Activated T-cell treated with anti-CD3 and anti-CD28 coated beads, Interleukin-2, amount 50 U/mL, for 24 hours (primary cell): ENCODE results near the gene APP.

Experiments
- DNase-seq: peaks from one replicate; pipeline ENCODE4 v3.0.0-alpha.2; 2020
- H3K27ac Mint-ChIP-seq: 2 replicates; pipeline ENCODE4 v1.8.0; 2020; ENCODE audit warnings: mild to moderate bottlenecking, mixed read lengths
- H3K27me3 Mint-ChIP-seq: 2 replicates; pipeline ENCODE4 v1.8.0; 2020; ENCODE audit warnings: mixed read lengths
- H3K36me3 Mint-ChIP-seq: 2 replicates; pipeline ENCODE4 v1.8.0; 2020; ENCODE audit warnings: low read depth, mixed read lengths
- H3K4me1 Mint-ChIP-seq: 2 replicates; pipeline ENCODE4 v1.8.0; 2020; ENCODE audit warnings: low read depth, mixed read lengths
- H3K4me3 Mint-ChIP-seq: 2 replicates; pipeline ENCODE4 v1.8.0; 2020; ENCODE audit warnings: mild to moderate bottlenecking, moderate library complexity, mixed read lengths
- H3K9me3 Mint-ChIP-seq: 2 replicates; pipeline ENCODE4 v1.8.0; 2020; ENCODE audit warnings: mixed read lengths

The APP gene

GRCh38 chr21:25901330-25901979 is 269.1 kb downstream of the APP start:
- Mint-ChIP-seq H3K9me3 (no peaks in the 10 kb centered on the region), H3K36me3 (peaks cover 32% of the 10 kb centered on the region), H3K4me1 (peaks cover 4% of the 10 kb centered on the region), H3K27ac (no peak overlapping the region), H3K27me3 (no peaks in the 10 kb centered on the region), H3K4me3 (no peak overlapping the region)
- DNase-seq: no peak

- DNase-seq: no peak
- peaks cover 11% of the 10 kb centered on the region for H3K4me1 Mint-ChIP-seq
- H3K27me3 Mint-ChIP-seq: no peaks in the 10 kb centered on the region
- H3K27ac Mint-ChIP-seq: no peak overlapping the region
- no peak overlapping the region for H3K4me3 Mint-ChIP-seq
- H3K36me3 Mint-ChIP-seq: peaks cover 30% of the 10 kb centered on the region
- H3K9me3 Mint-ChIP-seq: no peaks in the 10 kb centered on the region
Measured at GRCh38 chr21:25898671-25899070, 271.9 kb downstream of the APP start.

DNA sequence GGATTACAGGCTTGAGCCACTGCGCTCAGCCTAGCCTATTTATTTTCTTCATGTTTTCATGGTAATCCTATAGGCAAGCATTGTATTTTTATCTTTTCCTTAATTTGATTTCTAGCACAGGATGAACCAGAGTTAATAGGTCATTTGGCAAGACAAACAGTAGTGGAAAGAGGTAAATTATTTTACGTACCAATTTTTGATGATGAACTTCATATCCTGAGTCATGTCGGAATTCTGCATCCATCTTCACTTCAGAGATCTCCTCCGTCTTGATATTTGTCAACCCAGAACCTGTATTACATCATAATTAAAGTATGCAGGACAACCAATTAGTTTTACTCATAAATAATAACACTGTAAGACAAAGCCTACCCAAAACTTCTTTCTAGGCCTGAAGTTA is 273.2 kb downstream of the APP start:
- Mint-ChIP-seq H3K27me3 (no peaks in the 10 kb centered on the region), H3K9me3 (no peaks in the 10 kb centered on the region), H3K4me3 (no peak overlapping the region), H3K36me3 (peaks cover 33% of the 10 kb centered on the region), H3K4me1 (peaks cover 11% of the 10 kb centered on the region), H3K27ac (no peak overlapping the region)
- DNase-seq: no peak

DNA sequence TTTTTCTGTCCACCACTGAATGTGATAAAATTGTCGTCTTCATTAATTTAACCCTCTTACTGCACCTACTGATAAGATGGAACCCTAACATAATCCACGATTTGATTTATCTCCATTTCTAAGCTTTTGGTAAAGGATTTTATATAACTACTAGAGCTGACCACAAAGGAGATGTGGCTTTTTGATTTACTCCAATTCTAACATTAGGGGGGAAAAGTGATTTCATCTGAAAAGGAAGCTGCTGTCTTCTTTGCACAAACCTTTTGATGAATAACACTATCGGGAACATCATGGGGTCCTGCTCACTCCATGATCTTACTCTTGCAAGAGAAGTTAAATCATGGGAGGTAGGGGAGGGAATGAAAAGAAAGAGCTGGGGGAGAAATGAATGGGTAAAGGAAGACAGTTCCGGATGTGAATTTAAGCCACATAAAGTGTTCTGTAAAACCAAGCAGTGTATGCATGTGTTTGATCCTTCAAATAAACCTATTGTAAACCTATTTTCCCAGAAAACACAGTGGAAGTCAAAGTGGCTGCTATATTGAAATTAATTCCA is 274.0 kb downstream of the APP start:
- Mint-ChIP-seq H3K9me3 (no peaks in the 10 kb centered on the region), H3K4me3 (no peak overlapping the region), H3K36me3 (peaks cover 36% of the 10 kb centered on the region), H3K27me3 (no peaks in the 10 kb centered on the region), H3K27ac (no peak overlapping the region), H3K4me1 (peaks cover 11% of the 10 kb centered on the region)
- DNase-seq: no peak

DNA sequence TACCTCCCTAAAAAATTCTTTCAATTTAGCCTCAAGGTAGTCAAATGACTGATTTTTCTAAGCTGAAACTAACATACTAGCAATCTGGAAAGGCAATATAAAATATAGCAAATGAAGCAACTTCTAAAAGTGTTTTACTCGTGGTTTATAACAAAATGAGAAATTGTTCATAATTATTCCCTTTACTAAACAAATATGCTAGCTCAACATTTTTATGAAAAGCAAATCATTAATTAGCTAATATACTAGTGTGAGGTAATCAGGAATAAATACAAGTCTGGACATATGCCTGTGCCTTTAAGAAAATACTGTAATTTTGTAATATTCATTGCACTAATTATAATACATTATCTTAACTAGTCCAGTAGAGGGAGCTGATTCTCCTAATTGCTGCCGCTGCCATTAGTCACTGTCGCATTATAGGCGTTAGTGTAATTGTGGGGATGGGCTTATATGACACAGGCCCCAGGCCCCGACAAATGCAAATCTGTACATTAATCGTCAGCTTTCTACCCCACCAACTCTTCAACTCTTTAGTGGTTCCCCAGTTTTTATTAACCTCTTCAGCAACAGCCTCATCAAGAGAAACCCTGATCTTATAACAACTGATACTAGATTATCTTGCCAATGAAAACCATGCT is 274.9 kb downstream of the APP start:
- H3K27ac Mint-ChIP-seq: no peak overlapping the region
- H3K36me3 Mint-ChIP-seq: peaks cover 45% of the 10 kb centered on the region
- peaks cover 11% of the 10 kb centered on the region for H3K4me1 Mint-ChIP-seq
- H3K27me3 Mint-ChIP-seq: no peaks in the 10 kb centered on the region
- H3K4me3 Mint-ChIP-seq: no peak overlapping the region
- H3K9me3 Mint-ChIP-seq: no peaks in the 10 kb centered on the region
- no peak for DNase-seq

DNA sequence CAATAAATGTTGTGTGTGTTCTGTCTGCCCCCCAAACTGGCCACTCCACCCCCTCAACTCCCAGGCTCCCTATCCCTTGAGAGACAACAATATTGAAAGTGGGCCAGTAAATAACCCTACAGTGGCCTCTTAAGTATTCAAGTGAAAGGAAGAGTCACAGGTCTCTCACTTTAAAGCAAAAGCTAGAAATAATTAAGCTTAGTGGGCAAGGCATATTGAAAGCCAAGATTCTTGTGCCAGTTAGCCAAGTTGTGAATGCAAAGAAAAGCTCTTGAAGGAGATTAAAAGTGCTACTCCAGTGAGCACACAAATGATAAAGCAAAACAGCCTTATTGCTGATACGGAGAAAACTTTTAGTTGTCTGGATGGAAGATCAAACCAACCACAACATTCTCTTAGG is 277.4 kb downstream of the APP start:
- H3K27ac Mint-ChIP-seq: no peak overlapping the region
- no peak for DNase-seq
- H3K27me3 Mint-ChIP-seq: no peaks in the 10 kb centered on the region
- H3K9me3 Mint-ChIP-seq: no peaks in the 10 kb centered on the region
- H3K36me3 Mint-ChIP-seq: peaks cover 59% of the 10 kb centered on the region
- H3K4me3 Mint-ChIP-seq: no peak overlapping the region
- peaks cover 11% of the 10 kb centered on the region for H3K4me1 Mint-ChIP-seq

GRCh38 chr21:25891596-25891995 is 279.0 kb downstream of the APP start:
- Mint-ChIP-seq H3K4me1 (peaks cover 8% of the 10 kb centered on the region), H3K9me3 (no peaks in the 10 kb centered on the region), H3K4me3 (no peak overlapping the region), H3K36me3 (peaks cover 60% of the 10 kb centered on the region), H3K27ac (no peak overlapping the region), H3K27me3 (no peaks in the 10 kb centered on the region)
- no peak for DNase-seq

DNA sequence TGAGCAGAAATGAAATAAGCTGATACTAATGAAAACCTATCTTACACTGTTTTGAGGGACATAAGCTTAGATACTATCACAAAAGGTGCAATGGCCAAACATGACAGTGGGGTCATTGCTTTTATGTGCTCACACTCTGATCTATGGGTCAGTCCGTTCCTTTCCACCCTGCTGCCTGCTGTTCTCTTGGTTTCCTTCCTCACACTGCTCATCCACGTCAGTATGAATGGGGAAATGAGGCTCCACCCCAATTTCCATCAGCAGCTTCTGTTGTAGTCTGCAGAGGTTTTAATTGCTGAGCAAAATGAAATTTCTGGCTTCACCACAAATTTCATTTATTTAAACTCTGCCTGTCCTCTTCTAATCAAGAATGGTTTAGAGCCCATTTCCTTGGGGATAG is 280.6 kb downstream of the APP start:
- Mint-ChIP-seq H3K36me3 (peaks cover 52% of the 10 kb centered on the region), H3K4me3 (no peak overlapping the region), H3K9me3 (no peaks in the 10 kb centered on the region), H3K27ac (no peak overlapping the region), H3K27me3 (no peaks in the 10 kb centered on the region), H3K4me1 (no peaks in the 10 kb centered on the region)
- no peak for DNase-seq

DNA sequence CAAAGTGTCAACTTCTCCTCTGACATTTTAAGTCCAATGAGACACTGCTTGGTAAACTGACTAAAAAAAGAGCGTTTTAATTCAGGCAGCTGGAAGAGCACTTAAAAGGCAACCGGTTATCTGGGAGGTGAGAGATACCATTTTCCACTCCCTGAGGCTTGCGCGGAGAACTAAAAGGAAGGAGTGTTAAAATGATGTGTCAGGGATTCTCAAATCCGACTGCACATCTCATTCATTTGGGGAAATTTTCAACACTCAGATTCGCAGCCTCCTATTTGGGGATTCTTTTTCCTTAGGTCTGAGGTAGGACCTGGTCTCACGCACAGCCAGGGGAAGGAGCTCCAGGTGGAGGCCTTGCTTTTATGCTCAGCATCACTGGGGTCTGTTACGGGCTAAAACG is 281.9 kb downstream of the APP start:
- no peaks in the 10 kb centered on the region for H3K4me1 Mint-ChIP-seq
- H3K4me3 Mint-ChIP-seq: no peak overlapping the region
- H3K27ac Mint-ChIP-seq: no peak overlapping the region
- H3K9me3 Mint-ChIP-seq: no peaks in the 10 kb centered on the region
- H3K36me3 Mint-ChIP-seq: peaks cover 42% of the 10 kb centered on the region
- no peak for DNase-seq
- no peaks in the 10 kb centered on the region for H3K27me3 Mint-ChIP-seq

- H3K4me1 Mint-ChIP-seq: no peaks in the 10 kb centered on the region
- no peak overlapping the region for H3K4me3 Mint-ChIP-seq
- peaks cover 35% of the 10 kb centered on the region for H3K36me3 Mint-ChIP-seq
- H3K27ac Mint-ChIP-seq: no peak overlapping the region
- no peak for DNase-seq
- H3K9me3 Mint-ChIP-seq: no peaks in the 10 kb centered on the region
- no peaks in the 10 kb centered on the region for H3K27me3 Mint-ChIP-seq
Measured at GRCh38 chr21:25887646-25888306, 282.8 kb downstream of the APP start.

DNA sequence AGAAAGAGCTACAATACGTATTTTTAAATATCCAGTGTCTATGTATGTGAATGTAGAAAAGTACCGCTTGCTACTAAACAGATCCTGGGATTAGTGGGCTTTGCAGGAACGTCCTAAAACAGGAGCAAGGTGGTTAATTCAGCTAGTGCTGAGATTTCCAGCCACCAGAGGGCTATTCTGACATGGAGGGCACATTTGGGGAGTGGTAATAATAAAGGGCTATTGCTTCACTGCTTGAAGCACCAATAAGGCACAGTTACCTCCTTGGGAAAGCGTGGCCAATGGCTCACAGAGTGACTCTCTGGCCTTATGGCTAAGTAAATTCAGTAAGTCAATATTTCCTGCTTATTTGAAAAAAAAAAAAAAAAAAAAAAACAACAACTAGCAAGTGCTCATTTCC is 283.4 kb downstream of the APP start:
- Mint-ChIP-seq H3K4me1 (no peaks in the 10 kb centered on the region), H3K36me3 (peaks cover 35% of the 10 kb centered on the region), H3K9me3 (no peaks in the 10 kb centered on the region), H3K27me3 (no peaks in the 10 kb centered on the region), H3K27ac (no peak overlapping the region), H3K4me3 (no peak overlapping the region)
- DNase-seq: no peak

DNA sequence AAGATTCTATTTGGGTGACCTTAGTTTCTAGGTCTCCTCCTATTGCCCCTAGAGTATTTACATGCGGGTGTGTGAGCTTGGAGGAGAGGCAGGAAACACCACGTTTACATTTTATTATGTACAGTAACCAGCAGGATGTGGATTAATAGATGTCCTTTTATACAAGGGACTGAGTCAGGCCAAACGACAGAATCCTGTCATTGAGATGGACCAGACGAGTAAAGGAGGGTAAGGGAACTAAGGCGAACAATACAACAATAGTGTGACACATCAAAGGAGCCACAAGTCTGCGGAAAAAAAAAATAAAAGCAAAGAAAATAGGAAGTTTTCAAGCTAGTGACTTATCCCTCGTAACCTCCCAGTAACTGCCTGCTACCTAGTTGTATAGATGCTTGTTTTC is 284.7 kb downstream of the APP start:
- Mint-ChIP-seq H3K27me3 (no peaks in the 10 kb centered on the region), H3K9me3 (no peaks in the 10 kb centered on the region), H3K4me1 (no peaks in the 10 kb centered on the region), H3K4me3 (no peak overlapping the region), H3K27ac (no peak overlapping the region), H3K36me3 (peaks cover 34% of the 10 kb centered on the region)
- no peak for DNase-seq

GRCh38 chr21:25885405-25885804 is 285.2 kb downstream of the APP start:
- H3K27ac Mint-ChIP-seq: no peak overlapping the region

DNA sequence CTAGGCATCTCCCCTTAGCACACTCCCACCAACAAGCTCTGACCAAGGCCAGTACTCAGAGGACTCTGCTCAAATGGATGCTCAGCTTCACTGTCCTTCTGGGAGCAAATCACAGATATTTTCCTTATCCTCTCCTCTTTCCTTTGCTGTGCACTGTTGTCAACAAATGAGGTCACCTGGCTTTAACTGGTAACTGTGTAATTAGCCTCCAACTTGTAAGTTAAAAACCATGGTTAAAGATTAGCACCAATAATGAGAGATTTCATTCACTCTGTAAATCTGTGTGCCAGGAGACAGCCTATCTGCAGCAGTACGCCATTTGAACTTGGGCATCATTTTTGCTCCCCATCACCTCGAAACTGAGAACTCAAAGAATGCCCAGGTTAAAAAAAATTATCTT is 286.3 kb downstream of the APP start:
- Mint-ChIP-seq H3K27ac (peak overlapping the region; percentile 11), H3K4me1 (no peaks in the 10 kb centered on the region), H3K9me3 (no peaks in the 10 kb centered on the region), H3K4me3 (no peak overlapping the region), H3K27me3 (no peaks in the 10 kb centered on the region), H3K36me3 (peaks cover 34% of the 10 kb centered on the region)
- DNase-seq: no peak

More at GRCh38 chr21:25885405-25885804, 285.2 kb downstream of the APP start:
- no peak for DNase-seq
- peaks cover 34% of the 10 kb centered on the region for H3K36me3 Mint-ChIP-seq
- H3K4me1 Mint-ChIP-seq: no peaks in the 10 kb centered on the region
- H3K4me3 Mint-ChIP-seq: no peak overlapping the region
- H3K27me3 Mint-ChIP-seq: no peaks in the 10 kb centered on the region
- no peaks in the 10 kb centered on the region for H3K9me3 Mint-ChIP-seq
